H1 (cell line): ENCODE results near the gene RELB. TPM values are rescaled to one million over a fixed set of nuclear protein-coding genes. Genes with fewer than 3 reads are reported as not detected.

Experiments used
- CTCF ChIA-PET: fragments of 300-600 bp; sonication (Branson Sonifier 250); formaldehyde crosslinking; loops from one replicate; lab custom pipeline; 2021; ENCODE audit not compliant: partially characterized antibody; lab: Charles Lee
- POLR2A ChIA-PET: fragments of 300-600 bp; sonication (Branson Sonifier 250); formaldehyde crosslinking; loops from one replicate; lab custom pipeline; 2021; ENCODE audit warnings: inconsistent platforms; ENCODE audit not compliant: partially characterized antibody; lab: Charles Lee
- DNase-seq, 2 experiments: peaks; one replicate each; pipeline versions ENCODE4 v3.0.0 to v3.0.0-alpha.2; 2010 to 2022; ENCODE audit warnings: low spot score in 2 of 2, low read depth in 1 of 2, mixed read lengths in 1 of 2
- FAIRE-seq: peaks from 2 replicates; lab custom pipeline; 2011; peaks lifted over from hg19 to GRCh38; lab: Jason Lieb, UNC
- H2AFZ ChIP-seq: 2 replicates; pipeline ENCODE4 v1.8.1; 2012; ENCODE audit warnings: low read length, inconsistent platforms
- H2AK5ac ChIP-seq: 2 replicates; pipeline ENCODE4 v1.6.1; 2013; ENCODE audit warnings: low read depth, low read length
- H2BK120ac ChIP-seq: replicated peaks from 2 replicates; pipeline ENCODE3; 2013; ENCODE audit warnings: low read depth, low read length, inconsistent platforms
- H2BK12ac ChIP-seq: 2 replicates; pipeline ENCODE4 v1.6.1; 2013; ENCODE audit warnings: low read depth, low read length
- H2BK15ac ChIP-seq: 2 replicates; pipeline ENCODE4 v1.6.1; 2013; ENCODE audit warnings: low read length
- H2BK20ac ChIP-seq: 2 replicates; pipeline ENCODE4 v1.6.1; 2013; ENCODE audit warnings: low read length
- H2BK5ac ChIP-seq: 2 replicates; pipeline ENCODE4 v1.6.1; 2013; ENCODE audit warnings: low read depth, low read length
- H3K14ac ChIP-seq: 2 replicates; pipeline ENCODE4 v1.6.1; 2013; ENCODE audit warnings: inconsistent platforms; ENCODE audit not compliant: insufficient read length
- H3K18ac ChIP-seq: 2 replicates; pipeline ENCODE4 v1.6.1; 2013; ENCODE audit warnings: low read length; ENCODE audit errors: extremely low read depth
- H3K23ac ChIP-seq: 2 replicates; pipeline ENCODE4 v1.6.1; 2013; ENCODE audit warnings: inconsistent platforms; ENCODE audit not compliant: insufficient read length
- H3K23me2 ChIP-seq: 2 replicates; pipeline ENCODE4 v1.6.1; 2013; ENCODE audit warnings: low read depth, low read length
- H3K27ac ChIP-seq: 2 replicates; pipeline ENCODE4 v1.6.1; 2011; ENCODE audit warnings: low read depth, low read length, inconsistent platforms
- H3K27me3 ChIP-seq, 4 experiments: replicated peaks in 1 of 4; 1 replicate in 1 of 4; 2 replicates in 3 of 4; pipeline versions ENCODE4 v1.6.1 to v1.8.1; 2011 to 2013; ENCODE audit warnings: low read length in 3 of 4, mild to moderate bottlenecking in 3 of 4, inconsistent platforms in 2 of 4, mixed read lengths in 2 of 4, moderate library complexity in 1 of 4; ENCODE audit not compliant: control insufficient read depth in 3 of 4, insufficient read depth in 3 of 4; ENCODE audit errors: extremely low read depth in 1 of 4
- H3K36me3 ChIP-seq, 4 experiments: 2 replicates each; pipeline versions ENCODE4 v1.6.1 to v1.8.1; 2011 to 2013; ENCODE audit warnings: mild to moderate bottlenecking in 4 of 4, low read length in 3 of 4, moderate library complexity in 2 of 4, control low read depth in 1 of 4, inconsistent platforms in 1 of 4; ENCODE audit not compliant: insufficient read depth in 4 of 4, control insufficient read depth in 2 of 4
- H3K4ac ChIP-seq: replicated peaks from 2 replicates; pipeline ENCODE3; 2013; ENCODE audit warnings: low read length, low read depth, mixed read lengths, inconsistent platforms; ENCODE audit not compliant: insufficient read length
- H3K4me1 ChIP-seq, 4 experiments: replicated peaks in 1 of 4; 1 replicate in 1 of 4; 2 replicates in 3 of 4; pipeline versions ENCODE4 v1.6.1 to v1.8.1; 2011 to 2013; ENCODE audit warnings: low read length in 3 of 4, inconsistent platforms in 2 of 4, mixed read lengths in 1 of 4; ENCODE audit not compliant: insufficient read depth in 4 of 4, control insufficient read depth in 3 of 4
- H3K4me2 ChIP-seq, 2 experiments: 2 replicates each; pipeline versions ENCODE4 v1.6.1 to v1.8.1; 2011 to 2013; ENCODE audit warnings: low read depth in 2 of 2, low read length in 2 of 2, control low read depth in 1 of 2, inconsistent platforms in 1 of 2, mild to moderate bottlenecking in 1 of 2; ENCODE audit not compliant: insufficient read depth in 1 of 2
- H3K4me3 ChIP-seq, 4 experiments: fragments of 200-600, 300-600 bp in 1 of 4; sonication (generic), shearing (Covaris generic), sonication (Bioruptor Twin) in 1 of 4; 2 replicates each; pipeline versions ENCODE4 v1.5.1 to v1.8.1; 2011 to 2016; ENCODE audit warnings: low read length in 4 of 4, low read depth in 3 of 4, control low read depth in 2 of 4, inconsistent platforms in 2 of 4, mild to moderate bottlenecking in 2 of 4, mixed read lengths in 1 of 4, moderate library complexity in 1 of 4; ENCODE audit not compliant: insufficient read depth in 2 of 4; ENCODE audit errors: extremely low read depth in 1 of 4
- H3K56ac ChIP-seq: replicated peaks from 2 replicates; pipeline ENCODE3; 2013; ENCODE audit warnings: low read depth, mild to moderate bottlenecking, mixed read lengths, low read length, inconsistent platforms; ENCODE audit not compliant: insufficient read length
- H3K79me1 ChIP-seq: 2 replicates; pipeline ENCODE4 v1.6.1; 2013; ENCODE audit warnings: low read depth, low read length, control low read depth
- H3K79me2 ChIP-seq, 2 experiments: 2 replicates each; pipeline versions ENCODE4 v1.6.1 to v1.8.1; 2012 to 2013; ENCODE audit warnings: low read length in 2 of 2, mild to moderate bottlenecking in 2 of 2, inconsistent platforms in 1 of 2; ENCODE audit not compliant: insufficient read depth in 2 of 2, control insufficient read depth in 1 of 2
- H3K9ac ChIP-seq, 4 experiments: replicated peaks in 1 of 4; 1 replicate in 1 of 4; 2 replicates in 3 of 4; pipeline versions ENCODE4 v1.6.1 to v1.8.1; 2011 to 2013; ENCODE audit warnings: low read depth in 3 of 4, low read length in 3 of 4, control low read depth in 2 of 4, mild to moderate bottlenecking in 2 of 4, moderate library complexity in 2 of 4, inconsistent platforms in 1 of 4; ENCODE audit errors: extremely low read depth in 1 of 4
- H3K9me3 ChIP-seq, 2 experiments: 2 replicates each; pipeline versions ENCODE4 v1.6.1 to v1.8.1; 2012 to 2013; ENCODE audit warnings: mild to moderate bottlenecking in 2 of 2, moderate library complexity in 2 of 2, control low read depth in 1 of 2, inconsistent platforms in 1 of 2, low read depth in 1 of 2, low read length in 1 of 2, mixed read lengths in 1 of 2; ENCODE audit not compliant: insufficient read depth in 2 of 2
- H4K20me1 ChIP-seq, 2 experiments: replicated peaks in 1 of 2; 2 replicates each; pipeline versions ENCODE3 to v1.8.1; 2011 to 2013; ENCODE audit warnings: inconsistent platforms in 2 of 2, low read length in 2 of 2, mild to moderate bottlenecking in 1 of 2; ENCODE audit not compliant: insufficient read depth in 2 of 2, control insufficient read depth in 1 of 2
- H4K5ac ChIP-seq: 2 replicates; pipeline ENCODE4 v1.6.1; 2013; ENCODE audit warnings: low read length, low read depth, mixed read lengths, inconsistent platforms; ENCODE audit not compliant: insufficient read length
- H4K8ac ChIP-seq: 2 replicates; pipeline ENCODE4 v1.8.0; 2013; ENCODE audit warnings: mild to moderate bottlenecking, moderate library complexity, low read length, inconsistent platforms; ENCODE audit not compliant: insufficient read depth; ENCODE audit errors: extremely low read depth
- H4K91ac ChIP-seq: replicated peaks from 2 replicates; pipeline ENCODE3; 2013; ENCODE audit warnings: low read length, mixed read lengths, inconsistent platforms; ENCODE audit not compliant: insufficient read length
- JUND ChIP-seq: IDR thresholded peaks from 2 replicates; pipeline ENCODE4 v1.6.1; 2011; ENCODE audit warnings: mild to moderate bottlenecking, improper control_type of control experiment, low read length
- NANOG ChIP-seq: IDR thresholded peaks from 2 replicates; pipeline ENCODE4 v1.6.1; 2011; ENCODE audit warnings: low read length, low read depth, mild to moderate bottlenecking, inconsistent platforms; ENCODE audit not compliant: insufficient read depth, poor library complexity, severe bottlenecking
- SAP30 ChIP-seq: fragments of 300-600 bp; sonication (generic); IDR thresholded peaks from 2 replicates; pipeline ENCODE4 v1.7.1; 2012; ENCODE audit warnings: low read length, moderate library complexity, mild to moderate bottlenecking, inconsistent platforms; ENCODE audit not compliant: insufficient read depth, insufficient replicate concordance
- TAF1 ChIP-seq: IDR thresholded peaks from 2 replicates; pipeline ENCODE4 v1.6.1; 2011; ENCODE audit warnings: mild to moderate bottlenecking, low read depth, low read length
- whole genome bisulfite sequencing, 2 experiments: shearing (Covaris generic) in 1 of 2; methylation state at CpG; one replicate each; pipeline versions ENCODE4 v1.1.6 to v1.1.7; 2013 to 2015; ENCODE audit warnings: low lambda C conversion rate in 2 of 2, mixed read lengths in 2 of 2, inconsistent platforms in 1 of 2, low coverage in 1 of 2, missing lambda C conversion rate in 1 of 2; ENCODE audit not compliant: insufficient replicate concordance in 2 of 2, insufficient coverage in 1 of 2, insufficient read length in 1 of 2; ENCODE audit errors: extremely low coverage in 1 of 2, missing lambda C conversion rate in 1 of 2; 5-methylcytosine and 5-hydroxymethylcytosine counted together
- polyA plus RNA-seq, 7 experiments: library from polyadenylated mRNA; depleted of rRNA in 3 of 7; stranded (reverse) in 5 of 7; unstranded in 2 of 7; fragments of >200 nt in 5 of 7; fragments of 200-250 nt in 2 of 7; gene quantifications; 1 replicate in 5 of 7; 2 replicates in 1 of 7; 4 replicates in 1 of 7; pipeline versions ENCODE4 v1.2.1 to v1.2.3, GENCODE V29; 2011 to 2013; ENCODE audit warnings: missing spikeins in 2 of 7, mixed read lengths in 2 of 7
- total RNA-seq: library from RNA; stranded (reverse); fragmentation: NEBNext Ultra II Directional; extraction: Animal tissue kit (Norgen Biotek cat#: 25700); gene quantifications from 2 replicates; pipeline ENCODE4 v1.2.1, GENCODE V29; 2021

Gene RELB
- total and polyA plus RNA-seq, 2 of the 8 experiments (the other 6 are each of a cell fraction or from before 2014, with no cell fraction given), result 10.0 to 13.1 TPM

- H3K4me3 ChIP-seq, result no peak overlapping the region
- H4K8ac ChIP-seq, result no peak overlapping the region
- no peak overlapping the region for H3K14ac ChIP-seq
- CTCF ChIA-PET, result interaction anchor here (1.0 to 2.3 kb wide), 5 partner anchors 11 to 88 kb away, joined by 3 to 11 read pairs (median 3); no protein-coding TSS in a partner anchor
- H2BK5ac ChIP-seq, result 0 out of 2 replicates have a peak overlapping the region, but pooled peaks have one; percentile 78
- H4K5ac ChIP-seq, result no peak overlapping the region
- TF ChIP-seq NANOG, result no peak
- no peak for TF ChIP-seq JUND
- no peak for TF ChIP-seq TAF1
- no peak for TF ChIP-seq SAP30
- H2AFZ ChIP-seq, result no peak overlapping the region
- H3K4ac ChIP-seq, result no peak overlapping the region
- no peak overlapping the region for H3K56ac ChIP-seq
- H2AK5ac ChIP-seq, result no peak overlapping the region
- H2BK120ac ChIP-seq, result no peak overlapping the region
- FAIRE-seq, result no peak
- WGBS, 2 experiments, result 92% methylated on average over 8 of the region's 8 CpGs; no CpG with 5 or more reads in 1 of the 2 experiments
- POLR2A ChIA-PET, result interaction anchor here (1.3 to 1.5 kb wide), 5 partner anchors 10 to 30 kb away, joined by 3 to 11 read pairs (median 4); partner anchors contain the start of gene CLASRP
- no peak overlapping the region for H3K18ac ChIP-seq
- no peak overlapping the region; a peak in 1 of 7 replicates for H3K9ac ChIP-seq
- 0 out of 2 replicates have a peak overlapping the region, but pooled peaks have one; percentile 33 for H2BK12ac ChIP-seq
- DNase-seq, result no peak
- H3K4me2 ChIP-seq, result no peak overlapping the region
- H2BK15ac ChIP-seq, result no peak overlapping the region
- peaks cover 17 to 20% of the 10 kb centered on the region in 2 experiments for H4K20me1 ChIP-seq
- peaks cover 11% of the 10 kb centered on the region for H3K79me1 ChIP-seq
- no peak overlapping the region for H3K27ac ChIP-seq
- H3K36me3 ChIP-seq, result peaks cover 1 to 30% (median 10%) of the 10 kb centered on the region in 4 experiments; a peak in 7 of 8 replicates
- no peaks in the 10 kb centered on the region for H3K4me1 ChIP-seq
- H3K23me2 ChIP-seq, result no peaks in the 10 kb centered on the region
- H3K79me2 ChIP-seq, result peaks cover 0 to 53% of the 10 kb centered on the region in 2 experiments; a peak in 2 of 4 replicates
- H3K9me3 ChIP-seq, result no peaks in the 10 kb centered on the region
- no peak overlapping the region for H3K23ac ChIP-seq
- no peak overlapping the region for H2BK20ac ChIP-seq
- no peaks in the 10 kb centered on the region for H3K27me3 ChIP-seq
- H4K91ac ChIP-seq, result no peak overlapping the region
These were observed 47.9 kb downstream of the RELB start for GRCh38 chr19:45049073-45049736.
